NCI-H1694 (cell line): Measurements from ENCODE around the gene DCPS.
"Not testable (repeated sequence)": the region's sequence is repeated elsewhere in the genome, so short reads cannot be mapped to it uniquely, and the experiment has no call there.

Source experiments
- DNase-seq: peaks from one replicate; lab custom pipeline; 2025; lab: John Stamatoyannopoulos, UW

Gene DCPS

DNA sequence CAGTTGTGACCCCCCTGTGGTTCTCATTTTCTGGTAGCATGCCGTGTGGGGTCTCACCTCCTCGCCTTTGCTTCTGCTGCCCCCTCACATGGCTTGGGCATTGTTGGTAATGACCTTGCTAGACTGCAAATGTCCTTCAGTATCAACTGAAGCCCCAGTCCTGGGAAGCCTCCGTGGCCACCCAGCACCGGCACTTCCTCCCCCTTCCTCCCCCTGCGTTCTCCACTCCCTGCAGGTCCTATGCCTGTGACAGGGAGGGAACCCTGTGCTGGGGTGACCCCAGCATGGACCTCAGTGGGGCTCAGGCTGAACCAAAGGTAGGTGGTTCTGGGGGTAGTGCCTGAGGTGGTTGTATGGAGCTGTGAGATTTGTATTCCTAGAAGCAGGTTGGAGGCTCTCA lies 57.5 kb downstream of the DCPS start:
- no peak for DNase-seq

DNA sequence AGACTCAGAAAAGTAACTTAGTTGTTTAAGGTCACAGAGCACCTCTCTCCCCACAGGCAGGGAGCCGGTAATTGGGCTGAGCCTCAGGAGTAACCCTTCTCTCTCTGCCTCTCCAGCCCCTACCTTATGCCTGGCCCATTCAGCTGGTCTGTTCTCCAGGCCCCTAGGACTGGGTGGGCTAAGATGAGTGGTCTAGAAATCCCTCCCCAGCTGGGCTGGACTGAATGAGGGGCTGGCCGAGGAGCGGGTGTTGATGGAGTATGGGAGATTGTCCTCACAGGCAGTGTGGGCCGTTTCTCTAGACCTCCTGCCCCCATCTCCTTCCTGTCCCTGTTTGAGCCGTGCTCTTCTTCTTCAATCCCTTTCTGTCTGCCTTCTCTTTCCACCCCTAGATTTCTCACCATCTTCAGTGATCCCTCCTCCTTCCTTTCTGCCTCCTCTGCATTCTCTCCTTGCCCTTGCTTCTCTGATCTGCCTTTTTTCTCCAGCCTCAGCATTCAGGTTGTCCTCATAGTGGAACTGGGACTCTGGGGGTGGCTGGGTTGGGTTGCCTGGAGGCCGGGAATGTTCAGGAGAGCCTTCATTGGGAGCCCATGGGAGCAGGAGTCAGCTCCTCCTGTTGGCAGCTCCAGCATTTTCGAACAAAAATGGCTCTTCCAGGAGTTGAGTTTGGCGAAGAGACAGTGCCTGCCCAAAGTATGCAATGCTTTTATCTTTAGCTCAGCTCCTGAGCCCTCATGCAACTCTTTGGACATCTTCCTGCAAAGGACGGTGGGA lies 59.2 kb downstream of the DCPS start:
- DNase-seq = no peak

DNA sequence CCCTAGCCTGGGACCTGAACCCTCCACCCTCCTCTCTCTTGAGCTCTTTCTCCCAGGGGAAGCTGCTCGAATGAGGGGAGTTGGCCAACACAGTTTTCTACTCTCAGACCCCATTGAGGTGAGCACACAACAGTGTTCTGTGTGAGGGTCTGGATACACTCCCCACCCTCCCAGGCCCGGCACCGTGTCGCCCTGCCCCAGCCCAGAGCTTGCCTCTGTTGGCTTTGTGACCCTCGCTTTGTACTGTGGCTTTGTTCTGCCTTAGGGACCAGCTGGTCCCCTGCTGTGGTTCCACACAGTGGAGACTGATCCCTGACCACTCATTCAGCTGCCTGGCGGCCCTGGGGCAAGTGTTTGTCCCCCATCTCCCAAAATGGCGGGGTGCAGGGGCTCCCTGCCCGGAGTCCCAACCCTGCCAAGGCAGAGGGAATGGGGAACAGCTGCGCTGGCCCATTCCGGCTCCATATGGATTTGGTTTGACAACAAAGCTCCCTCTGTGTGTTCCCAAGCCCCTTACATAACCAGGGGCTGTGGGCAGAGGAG lies 59.9 kb downstream of the DCPS start:
- no peak for DNase-seq

DNA sequence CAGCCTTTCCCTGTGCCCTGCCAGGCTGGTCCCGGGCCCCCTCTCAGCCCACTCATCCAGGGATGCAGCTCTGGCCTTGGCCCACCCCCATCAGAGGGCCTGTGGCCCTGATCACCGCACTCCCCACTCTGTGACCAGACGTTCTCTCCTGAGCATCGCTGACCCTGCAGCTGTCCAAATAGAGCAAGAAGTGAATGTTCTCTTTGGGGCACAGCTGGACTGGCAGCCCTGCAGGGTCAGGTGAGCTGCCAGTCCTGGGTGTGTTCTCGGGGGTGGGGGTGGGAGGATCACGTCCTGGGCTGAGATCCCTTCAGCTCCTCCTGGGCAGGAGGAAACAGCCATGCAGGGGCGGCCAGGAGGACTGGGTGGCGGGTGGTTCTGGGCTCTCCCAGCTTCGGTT lies 60.9 kb downstream of the DCPS start:
- DNase-seq = not testable (repeated sequence)

DNA sequence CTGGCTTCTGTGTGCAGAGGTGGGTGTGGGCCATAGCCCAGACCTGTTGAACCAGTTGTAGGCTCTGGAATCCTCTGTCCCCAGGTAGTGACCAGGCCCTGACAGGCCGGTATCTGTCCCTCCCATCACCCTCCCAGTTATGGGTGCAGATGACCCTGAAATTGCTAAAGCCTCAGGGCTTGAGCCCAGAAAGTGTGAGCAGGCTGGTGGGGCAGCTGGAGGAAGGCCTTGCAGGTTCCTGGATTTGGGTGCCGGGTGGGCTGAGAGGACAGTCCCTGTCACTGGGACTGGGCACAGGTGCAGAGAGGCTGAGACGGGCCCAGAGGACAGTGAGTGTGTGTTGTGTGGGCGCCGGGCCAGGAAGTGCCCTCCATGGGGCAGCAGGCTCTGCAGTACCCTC lies 61.6 kb downstream of the DCPS start:
- DNase-seq = not testable (repeated sequence)

DNA sequence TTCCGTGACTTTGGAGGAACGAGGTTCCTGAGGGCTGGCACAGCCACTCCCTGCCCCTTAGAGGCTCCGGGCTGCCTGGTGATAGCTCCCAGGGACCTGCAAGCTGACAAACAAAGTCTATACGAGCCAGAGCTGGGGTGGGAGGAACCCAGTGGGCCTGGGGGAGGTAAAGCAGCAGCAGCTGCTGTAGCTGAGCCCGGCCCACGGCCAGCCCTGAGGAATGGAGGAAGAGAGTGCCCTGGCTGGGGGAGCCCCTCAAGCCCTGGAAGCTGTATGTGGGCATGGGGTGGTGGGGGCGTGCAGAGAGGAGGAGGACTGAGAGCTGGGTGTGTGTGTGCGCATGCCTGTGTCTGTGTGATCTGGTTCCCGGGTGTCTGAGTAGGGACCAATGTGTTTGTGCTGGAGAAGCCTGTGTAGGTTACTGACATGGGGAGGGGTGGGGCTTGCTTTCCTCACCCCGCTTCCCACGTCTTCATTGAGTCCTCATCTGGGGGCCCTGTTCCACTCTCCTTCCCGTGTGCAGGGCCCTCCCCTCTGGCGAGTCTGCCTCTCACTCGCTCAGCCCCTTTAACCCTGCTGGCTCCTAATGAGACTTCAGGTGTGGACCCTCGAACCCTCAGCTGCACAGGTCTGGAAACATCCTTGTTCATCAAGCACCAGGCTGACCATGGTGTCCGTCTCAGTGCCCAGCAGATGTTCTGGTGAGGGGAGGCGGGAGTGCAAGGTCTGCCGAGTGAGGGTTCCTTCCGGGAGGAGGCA lies 62.4 kb downstream of the DCPS start:
- no peak for DNase-seq

DNA sequence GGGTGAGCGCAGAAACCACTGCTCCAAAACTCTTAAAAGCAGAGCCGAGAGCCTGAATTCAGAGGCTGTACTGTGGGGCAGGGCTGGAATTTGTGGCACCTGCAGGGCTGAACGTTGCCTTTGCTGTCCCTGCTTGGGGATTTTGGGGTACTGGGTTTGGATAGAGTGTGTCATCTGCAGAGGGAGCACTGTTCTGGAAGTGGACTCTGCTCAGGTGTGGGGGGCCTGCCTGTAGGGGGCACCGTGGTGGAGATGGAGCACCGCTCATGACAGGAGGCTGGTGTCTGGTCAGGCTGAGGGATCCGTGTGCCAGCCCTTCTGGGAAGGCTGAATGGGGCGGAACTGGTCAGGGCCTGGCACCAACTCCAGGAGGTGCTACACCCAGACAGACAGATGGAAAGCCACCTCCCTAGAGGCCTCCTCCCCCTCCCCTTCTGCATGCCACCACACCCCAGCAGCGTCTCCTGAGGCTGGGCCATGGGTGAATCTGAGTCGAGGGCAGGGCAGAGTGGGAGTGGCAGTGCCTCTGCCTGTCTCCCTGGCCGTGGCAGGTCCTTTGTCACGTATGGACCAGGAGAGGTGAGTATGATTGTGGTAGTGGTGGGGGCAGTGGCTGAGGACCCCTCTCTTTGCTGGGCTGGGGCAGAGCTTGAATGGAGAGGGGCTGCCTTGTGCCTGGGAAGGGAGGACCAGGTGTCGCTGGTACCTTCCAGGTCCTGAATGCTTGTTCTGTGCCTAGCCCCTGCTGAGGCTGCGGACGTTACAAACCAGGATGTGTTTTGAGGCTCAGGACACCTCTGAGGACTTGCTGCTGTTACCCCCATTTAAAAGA lies 63.2 kb downstream of the DCPS start:
- not testable (repeated sequence) for DNase-seq

DNA sequence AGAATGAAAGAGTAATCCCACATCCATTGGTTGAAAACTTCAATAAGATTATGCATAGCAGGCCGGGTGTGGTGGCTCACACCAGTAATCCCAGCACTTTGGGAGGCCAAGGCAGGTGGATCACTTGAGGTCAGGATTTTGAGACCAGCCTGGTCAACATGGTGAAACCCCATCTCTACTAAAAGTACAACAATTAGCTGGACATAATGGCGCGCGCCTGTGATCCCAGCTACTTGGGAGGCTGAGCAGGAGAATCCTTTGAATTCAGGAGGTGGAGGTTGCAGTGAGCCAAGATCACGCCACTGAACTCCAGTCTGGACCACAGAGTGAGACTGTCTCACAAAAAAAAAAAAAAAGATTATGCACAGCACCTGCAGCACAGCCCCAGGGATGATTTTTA lies 63.9 kb downstream of the DCPS start:
- not testable (repeated sequence) for DNase-seq

DNA sequence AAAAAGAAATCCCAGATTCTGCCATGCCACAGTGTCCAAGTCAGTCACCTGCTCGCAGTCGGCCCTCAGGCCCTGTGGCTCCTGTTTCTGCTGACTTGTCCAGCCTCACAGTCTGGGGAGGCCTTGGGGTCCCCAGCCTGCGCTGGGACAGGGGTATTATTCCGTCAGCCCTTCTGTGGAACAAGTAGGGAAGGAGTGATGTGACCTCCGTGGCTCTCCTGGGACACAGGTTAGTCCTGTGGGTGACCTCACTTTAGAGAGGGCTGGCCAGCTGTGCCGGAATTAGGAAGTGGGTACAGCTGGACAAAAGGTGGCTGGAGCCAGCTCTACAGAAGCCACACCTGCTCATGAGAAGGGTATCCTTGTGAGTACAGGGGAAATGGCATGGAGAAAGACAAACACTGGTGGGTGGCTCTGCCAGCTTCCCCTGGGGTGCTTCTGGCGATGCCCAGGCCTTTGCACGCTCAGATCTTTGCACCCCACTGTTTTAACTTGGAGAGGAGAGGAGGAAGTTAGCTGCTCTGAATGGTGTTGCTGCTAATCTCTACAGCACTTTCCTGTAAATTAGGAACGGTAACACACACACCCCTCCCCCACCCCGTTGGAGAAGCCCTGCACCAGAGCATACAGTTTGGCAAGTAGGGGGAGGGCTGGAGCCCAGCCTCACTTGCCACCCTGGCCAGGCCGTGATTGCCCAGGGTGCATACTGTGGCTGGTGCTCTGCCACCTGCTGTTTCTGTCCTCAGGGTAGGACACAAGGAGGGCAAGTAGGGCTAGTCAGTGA lies 64.7 kb downstream of the DCPS start:
- not testable (repeated sequence) for DNase-seq

DNA sequence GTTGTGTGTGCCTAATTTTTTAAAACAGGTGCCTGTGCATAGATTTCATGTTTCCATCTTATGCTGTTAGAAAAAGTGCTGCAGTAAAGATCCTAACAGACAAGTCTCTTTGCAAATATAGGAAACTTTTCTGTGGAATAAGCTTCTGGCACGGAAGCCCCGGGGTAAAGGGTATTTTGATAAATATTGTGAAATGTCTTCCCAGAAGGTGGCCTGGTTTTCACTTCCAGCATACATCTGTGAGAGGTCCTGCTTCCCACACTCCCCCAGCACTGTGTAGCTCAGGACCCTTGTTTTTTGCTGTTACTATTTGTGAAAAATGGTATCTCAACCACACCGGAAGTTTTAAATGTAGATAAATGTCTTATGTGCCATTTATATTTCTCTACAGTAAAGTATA lies 66.2 kb downstream of the DCPS start:
- DNase-seq = no peak

DNA sequence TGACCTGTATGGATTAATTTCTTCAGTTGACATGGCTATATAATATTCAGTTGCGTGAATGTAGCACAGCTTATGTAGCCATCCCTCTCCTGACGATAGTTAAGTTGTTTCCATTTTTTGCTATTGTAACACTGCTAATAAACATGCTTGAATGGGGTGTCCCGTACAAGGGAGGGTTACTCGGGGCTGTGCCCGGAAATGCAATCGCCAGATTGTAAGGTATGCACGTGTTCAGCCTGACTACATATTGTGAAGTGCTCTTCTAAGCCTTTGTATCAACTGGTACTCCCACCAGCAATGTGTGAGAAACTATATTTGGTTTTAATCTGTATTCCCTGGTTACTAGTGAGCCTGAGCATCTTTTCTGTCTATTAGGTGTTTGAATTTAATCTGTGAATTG lies 67.7 kb downstream of the DCPS start:
- DNase-seq = no peak

DNA sequence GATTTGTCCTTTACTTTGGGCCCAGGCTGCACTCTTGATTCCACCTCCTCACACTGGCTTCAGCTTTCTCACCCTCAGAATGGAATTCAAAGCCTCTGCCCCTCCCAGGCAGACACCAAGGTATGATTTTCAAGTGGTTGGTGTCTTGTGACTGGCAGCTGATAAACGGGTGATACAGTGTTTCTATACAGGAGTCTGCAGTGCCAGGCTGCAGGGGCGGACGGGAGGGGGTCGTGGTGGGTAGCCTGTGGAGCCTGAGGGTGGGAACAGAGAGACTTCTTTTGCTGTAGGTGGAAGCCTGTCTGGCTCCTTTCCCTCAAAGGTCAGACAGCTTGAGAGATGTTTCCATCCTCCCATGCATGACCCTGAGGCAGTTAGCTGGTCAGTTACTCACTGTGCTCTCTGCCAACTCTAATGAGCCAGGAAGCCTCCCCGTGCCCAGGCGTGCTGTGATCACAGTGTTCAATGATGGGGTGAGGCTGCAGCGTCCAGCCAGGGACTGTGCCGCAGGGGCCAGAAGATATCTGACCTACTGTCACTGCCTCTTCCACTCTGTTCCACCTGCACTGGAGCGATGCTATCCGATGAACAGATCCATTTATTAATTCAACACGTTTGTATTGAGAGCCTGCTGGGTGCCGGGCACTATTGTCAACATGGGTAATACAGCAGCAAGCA lies 69.7 kb downstream of the DCPS start:
- DNase-seq = not testable (repeated sequence)

DNA sequence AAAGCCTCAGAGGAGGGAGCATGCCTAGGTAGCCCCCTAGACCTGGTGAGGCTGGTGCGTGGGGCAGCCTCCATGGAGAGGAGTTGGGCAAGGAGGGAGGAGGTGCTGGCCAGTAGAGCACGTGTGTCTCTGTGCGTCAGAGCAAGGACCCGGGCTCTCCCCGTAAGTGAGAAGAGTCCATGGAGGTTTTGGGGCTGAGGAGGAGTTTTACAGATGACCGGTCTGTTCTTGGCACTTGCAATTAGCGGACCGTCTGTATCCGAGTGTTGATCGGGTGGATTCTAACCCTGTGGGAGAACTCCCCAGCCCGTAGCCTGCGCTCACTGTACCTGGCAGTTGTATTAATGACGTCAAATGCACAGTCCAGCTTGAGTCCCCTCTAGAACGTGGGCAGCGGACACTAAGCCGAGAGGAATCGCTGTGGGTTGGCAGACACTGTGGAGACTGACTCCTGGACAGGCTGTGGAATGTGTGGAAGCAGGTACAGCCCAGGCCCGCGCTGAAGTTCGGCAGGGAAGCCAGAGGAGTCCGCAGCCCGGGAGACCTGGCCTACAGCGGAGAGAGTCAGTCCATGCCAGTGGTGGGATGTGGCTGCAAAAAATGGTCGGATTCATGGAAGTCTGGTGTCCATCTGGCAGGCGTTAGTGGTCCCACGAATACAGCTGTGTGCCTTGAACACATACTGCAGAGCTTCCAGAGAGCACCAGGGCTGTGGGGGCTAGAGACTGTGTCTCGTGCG lies 70.9 kb downstream of the DCPS start:
- DNase-seq = not testable (repeated sequence)

DNA sequence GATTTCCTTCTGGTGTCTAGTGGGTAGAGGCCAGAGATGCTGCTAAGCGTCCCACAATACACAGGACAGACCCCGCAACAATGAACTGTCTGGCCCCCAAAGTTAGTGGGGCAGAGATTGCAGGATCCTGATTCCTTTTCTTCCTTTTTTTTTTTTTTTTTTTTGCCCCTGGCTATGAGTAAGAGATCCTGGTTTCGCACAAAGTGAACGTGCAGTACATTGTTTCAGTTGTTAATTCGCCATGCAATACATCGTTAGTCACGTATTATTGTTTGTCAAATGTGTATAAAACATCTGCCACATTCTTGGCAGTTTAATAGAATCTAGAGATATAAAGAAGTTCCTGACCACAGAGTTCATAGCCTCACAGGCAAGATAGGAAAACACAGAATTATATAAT lies 71.9 kb downstream of the DCPS start:
- no peak for DNase-seq

DNA sequence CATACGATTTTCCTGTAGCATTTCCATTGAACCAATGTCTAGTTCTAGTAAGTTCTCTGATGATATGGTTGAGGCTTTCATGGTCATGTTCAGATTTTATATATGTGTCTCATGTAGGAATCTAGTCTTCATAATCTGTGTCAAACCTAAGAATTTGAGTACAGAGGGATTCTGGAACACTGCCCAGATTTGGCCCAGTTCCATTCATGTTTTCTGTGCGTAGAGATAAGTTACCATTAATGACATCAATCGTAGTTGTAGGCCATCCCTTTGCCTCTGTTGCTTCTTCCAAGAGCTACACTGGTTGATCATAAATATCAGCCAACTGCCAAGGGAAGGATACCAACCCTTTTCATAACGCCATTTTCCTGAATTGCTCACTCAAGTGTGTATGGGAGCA lies 74.9 kb downstream of the DCPS start:
- DNase-seq = no peak

DNA sequence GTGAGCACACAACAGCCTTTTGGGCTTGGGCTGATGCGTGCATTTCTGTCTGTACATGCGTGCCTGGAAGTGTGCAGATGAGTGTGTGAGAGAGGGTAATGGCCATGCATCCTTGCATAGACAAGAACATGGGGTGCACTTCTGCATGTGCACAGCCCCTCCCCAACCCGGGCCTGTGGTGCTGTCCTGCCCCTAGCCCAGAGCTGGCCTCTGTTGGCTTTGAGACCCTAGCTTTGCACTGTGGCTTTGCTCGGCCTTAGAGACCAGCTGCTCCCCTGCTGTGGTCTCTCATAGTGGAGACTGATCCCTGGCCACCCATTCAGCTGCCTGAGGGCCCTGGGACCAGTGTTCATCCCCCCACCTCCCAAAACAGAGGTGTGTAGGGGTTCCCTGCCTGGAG lies 77.0 kb downstream of the DCPS start:
- no peak for DNase-seq

DNA sequence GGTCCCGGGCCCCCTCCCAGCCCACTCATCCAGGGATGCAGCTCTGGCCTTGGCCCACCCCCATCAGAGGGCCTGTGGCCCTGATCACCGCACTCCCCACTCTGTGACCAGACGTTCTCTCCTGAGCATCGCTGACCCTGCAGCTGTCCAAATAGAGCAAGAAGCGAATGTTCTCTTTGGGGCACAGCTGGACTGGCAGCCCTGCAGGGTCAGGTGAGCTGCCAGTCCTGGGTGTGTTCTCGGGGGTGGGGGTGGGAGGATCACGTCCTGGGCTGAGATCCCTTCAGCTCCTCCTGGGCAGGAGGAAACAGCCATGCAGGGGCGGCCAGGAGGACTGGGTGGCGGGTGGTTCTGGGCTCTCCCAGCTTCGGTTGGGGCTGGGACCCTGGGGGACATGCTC lies 78.1 kb downstream of the DCPS start:
- DNase-seq = not testable (repeated sequence)

DNA sequence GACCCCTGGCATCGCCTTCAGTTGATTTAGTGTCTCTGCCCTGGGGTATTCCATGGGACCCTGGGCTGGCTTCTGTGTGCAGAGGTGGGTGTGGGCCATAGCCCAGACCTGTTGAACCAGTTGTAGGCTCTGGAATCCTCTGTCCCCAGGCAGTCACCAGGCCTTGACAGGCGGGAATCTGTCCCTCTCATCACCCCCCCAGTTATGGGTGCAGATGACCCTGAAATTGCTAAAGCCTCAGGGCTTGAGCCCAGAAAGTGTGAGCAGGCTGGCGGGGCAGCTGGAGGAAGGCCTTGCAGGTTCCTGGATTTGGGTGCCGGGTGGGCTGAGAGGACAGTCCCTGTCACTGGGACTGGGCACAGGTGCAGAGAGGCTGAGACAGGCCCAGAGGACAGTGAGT lies 78.8 kb downstream of the DCPS start:
- DNase-seq = not testable (repeated sequence)

DNA sequence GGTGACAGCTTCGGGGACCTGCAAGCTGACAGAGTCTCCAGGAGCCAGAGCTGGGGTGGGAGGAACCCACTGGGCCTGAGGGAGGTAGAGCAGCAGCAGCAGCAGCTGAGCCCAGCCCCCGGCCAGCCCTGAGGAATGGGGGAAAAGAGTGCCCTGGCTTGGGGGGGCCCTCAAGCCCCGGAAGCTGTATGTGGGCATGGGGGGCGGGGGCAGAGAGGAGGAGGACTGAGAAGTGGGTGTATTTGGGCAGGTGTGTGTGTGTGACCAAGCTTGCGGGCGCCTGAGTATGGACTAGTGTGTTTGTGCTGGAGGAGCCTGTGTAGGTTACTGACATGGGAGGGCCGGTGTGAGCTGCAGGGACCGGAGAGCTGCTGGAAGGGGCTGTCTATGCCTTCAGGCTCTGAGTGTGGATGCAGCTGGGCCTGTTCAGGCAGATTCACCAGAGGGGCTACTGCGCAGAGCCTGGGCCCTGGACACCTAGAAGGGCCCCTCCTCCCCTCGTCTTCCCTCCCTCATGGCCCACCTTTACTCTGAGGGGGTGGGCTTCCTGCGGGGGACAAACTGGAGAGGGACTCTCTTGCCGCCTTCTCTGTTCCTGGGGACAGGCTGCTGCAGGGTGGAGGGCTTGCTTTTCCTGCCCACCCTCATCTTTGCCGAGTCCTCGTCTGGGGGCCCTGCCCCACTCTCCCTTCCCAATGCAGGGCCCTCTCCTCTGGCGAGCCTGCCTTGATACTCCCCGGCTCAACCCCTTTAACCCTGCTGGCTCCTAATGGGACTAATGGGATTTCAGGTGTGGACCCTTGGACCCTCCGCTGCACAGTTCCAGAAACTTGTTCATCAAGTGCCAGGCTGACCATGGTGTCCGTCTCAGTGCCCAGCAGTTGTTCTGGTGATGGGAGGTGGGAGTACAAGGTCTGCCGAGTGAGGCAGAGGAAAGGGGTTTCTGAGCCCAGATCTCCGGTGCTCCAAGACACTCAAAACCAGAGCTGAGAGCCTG lies 79.8 kb downstream of the DCPS start:
- no peak for DNase-seq
